Kidney epithelial cell (primary cell): ENCODE data around the gene PAQR4. TPM values are rescaled to one million over a fixed set of nuclear protein-coding genes. Genes with fewer than 3 reads are reported as not detected.

Experiments
- DNase-seq: peaks from one replicate; pipeline ENCODE4 v3.0.0-alpha.2; 2010; ENCODE audit warnings: low read depth
- H3K27me3 ChIP-seq: 2 replicates; pipeline ENCODE4 v1.6.0; 2011; ENCODE audit warnings: low read length; ENCODE audit not compliant: control insufficient read depth, insufficient read depth
- H3K36me3 ChIP-seq: 2 replicates; pipeline ENCODE4 v1.5.1; 2011; ENCODE audit warnings: low read length; ENCODE audit not compliant: control insufficient read depth, insufficient read depth
- H3K4me3 ChIP-seq: 2 replicates; pipeline ENCODE4 v1.5.1; 2011; ENCODE audit warnings: low read depth, mild to moderate bottlenecking, control low read depth, low read length
- total RNA-seq: library from RNA; depleted of rRNA; stranded (reverse); fragments of >200 nt; gene quantifications from 2 replicates; pipeline ENCODE4 v1.2.3, GENCODE V29; 2015
- TF ChIP-seq, protein P1 (sequence below): IDR thresholded peaks from 2 replicates; pipeline ENCODE4 v1.5.1; 2011; ENCODE audit warnings: mild to moderate bottlenecking, moderate library complexity, low read length, control low read depth, inconsistent platforms; ENCODE audit not compliant: insufficient read depth, poor library complexity, severe bottlenecking

Gene PAQR4
- total RNA-seq, 1 donor from 2014 or later, result 15.2 TPM

DNA sequence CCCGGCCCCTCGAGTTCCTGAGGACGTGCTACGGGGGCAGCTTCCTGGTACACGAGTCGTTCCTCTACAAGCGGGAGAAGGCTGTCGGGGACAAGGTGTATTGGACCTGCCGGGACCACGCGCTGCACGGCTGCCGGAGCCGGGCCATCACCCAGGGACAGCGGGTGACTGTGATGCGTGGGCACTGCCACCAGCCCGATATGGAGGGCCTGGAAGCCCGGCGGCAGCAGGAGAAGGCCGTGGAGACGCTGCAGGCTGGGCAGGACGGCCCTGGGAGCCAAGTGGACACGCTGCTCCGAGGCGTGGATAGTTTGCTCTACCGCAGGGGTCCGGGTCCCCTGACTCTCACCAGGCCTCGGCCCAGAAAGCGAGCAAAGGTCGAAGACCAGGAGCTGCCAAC lies 36.0 kb upstream of the PAQR4 start:
- H3K36me3 ChIP-seq, result no peaks in the 10 kb centered on the region
- H3K4me3 ChIP-seq, result no peak overlapping the region
- no peak for DNase-seq
- TF ChIP-seq, protein P1, sequence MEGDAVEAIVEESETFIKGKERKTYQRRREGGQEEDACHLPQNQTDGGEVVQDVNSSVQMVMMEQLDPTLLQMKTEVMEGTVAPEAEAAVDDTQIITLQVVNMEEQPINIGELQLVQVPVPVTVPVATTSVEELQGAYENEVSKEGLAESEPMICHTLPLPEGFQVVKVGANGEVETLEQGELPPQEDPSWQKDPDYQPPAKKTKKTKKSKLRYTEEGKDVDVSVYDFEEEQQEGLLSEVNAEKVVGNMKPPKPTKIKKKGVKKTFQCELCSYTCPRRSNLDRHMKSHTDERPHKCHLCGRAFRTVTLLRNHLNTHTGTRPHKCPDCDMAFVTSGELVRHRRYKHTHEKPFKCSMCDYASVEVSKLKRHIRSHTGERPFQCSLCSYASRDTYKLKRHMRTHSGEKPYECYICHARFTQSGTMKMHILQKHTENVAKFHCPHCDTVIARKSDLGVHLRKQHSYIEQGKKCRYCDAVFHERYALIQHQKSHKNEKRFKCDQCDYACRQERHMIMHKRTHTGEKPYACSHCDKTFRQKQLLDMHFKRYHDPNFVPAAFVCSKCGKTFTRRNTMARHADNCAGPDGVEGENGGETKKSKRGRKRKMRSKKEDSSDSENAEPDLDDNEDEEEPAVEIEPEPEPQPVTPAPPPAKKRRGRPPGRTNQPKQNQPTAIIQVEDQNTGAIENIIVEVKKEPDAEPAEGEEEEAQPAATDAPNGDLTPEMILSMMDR, result no peak
- H3K27me3 ChIP-seq, result no peaks in the 10 kb centered on the region

DNA sequence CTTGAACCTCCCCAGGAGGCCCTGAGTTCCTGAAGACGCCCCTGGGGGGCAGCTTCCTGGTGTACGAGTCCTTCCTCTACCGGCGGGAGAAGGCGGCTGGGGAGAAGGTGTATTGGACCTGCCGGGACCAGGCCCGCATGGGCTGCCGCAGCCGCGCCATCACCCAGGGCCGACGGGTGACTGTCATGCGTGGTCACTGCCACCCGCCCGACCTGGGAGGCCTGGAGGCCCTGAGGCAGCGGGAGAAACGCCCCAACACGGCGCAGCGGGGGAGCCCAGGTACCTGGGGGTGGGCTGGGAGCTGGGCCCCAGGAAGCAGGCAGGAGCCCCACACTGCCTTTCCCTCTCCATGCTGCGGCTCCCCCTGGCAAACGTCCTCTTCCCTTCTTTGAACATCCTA lies 35.4 kb upstream of the PAQR4 start:
- no peaks in the 10 kb centered on the region for H3K27me3 ChIP-seq
- no peak overlapping the region for H3K4me3 ChIP-seq
- TF ChIP-seq, protein P1, result no peak
- no peaks in the 10 kb centered on the region for H3K36me3 ChIP-seq
- no peak for DNase-seq

DNA sequence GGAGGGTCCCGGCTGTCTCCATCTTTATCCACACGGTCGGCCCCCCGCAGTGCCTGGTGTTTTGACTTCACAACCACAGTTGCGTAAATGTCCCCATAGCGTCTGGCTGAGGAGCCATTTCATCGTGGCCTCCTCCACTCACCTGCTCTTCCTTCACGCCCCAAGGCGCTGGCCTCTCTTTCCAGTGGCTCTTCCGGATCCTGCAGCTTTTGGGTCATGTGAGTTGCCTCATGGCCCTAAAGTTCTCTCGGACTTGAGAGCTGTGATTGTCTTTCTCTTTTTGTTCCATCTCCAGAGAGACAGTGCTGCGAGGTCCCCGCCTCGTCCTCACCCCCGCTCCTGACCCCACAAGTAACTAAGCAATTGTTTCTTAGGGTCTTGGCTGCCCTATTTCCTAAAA lies 34.7 kb upstream of the PAQR4 start:
- TF ChIP-seq, protein P1, result no peak
- no peaks in the 10 kb centered on the region for H3K36me3 ChIP-seq

DNA sequence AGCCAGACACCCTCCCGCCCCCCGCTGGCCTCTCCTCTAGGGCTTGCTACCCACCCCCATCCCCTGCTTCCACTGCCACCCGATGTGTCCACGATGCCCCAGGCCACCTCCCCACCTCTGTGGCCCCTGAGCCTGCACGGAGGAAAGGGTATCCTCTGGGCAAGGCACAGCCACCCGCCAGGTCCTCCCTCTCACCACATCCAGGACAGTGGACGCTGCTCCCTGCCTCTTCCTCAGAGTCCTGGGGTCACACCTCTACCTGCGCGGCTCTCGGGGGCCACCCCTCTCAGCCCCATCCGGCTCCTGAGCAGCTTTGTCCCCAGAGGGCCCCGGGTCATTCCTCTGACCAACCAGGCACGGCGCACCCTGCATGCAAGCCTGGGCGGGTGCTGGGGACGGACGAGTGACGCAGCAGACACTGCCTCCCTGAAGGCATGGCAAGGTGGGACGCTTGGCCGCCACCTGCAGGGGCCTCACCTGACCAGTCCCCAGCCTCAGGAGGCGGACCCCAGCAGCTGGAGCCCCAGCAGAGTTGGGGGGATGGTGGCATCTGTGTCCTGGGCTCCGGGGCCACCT lies 32.6 kb upstream of the PAQR4 start:
- TF ChIP-seq, protein P1, result no peak
- Histone ChIP-seq H3K4me3 (no peak overlapping the region), H3K36me3 (peaks cover 2% of the 10 kb centered on the region), H3K27me3 (no peaks in the 10 kb centered on the region)
- no peak for DNase-seq

More for the DNA sequence above, 34.7 kb upstream of the PAQR4 start:
- DNase-seq, result no peak
- no peak overlapping the region for H3K4me3 ChIP-seq
- no peaks in the 10 kb centered on the region for H3K27me3 ChIP-seq

DNA sequence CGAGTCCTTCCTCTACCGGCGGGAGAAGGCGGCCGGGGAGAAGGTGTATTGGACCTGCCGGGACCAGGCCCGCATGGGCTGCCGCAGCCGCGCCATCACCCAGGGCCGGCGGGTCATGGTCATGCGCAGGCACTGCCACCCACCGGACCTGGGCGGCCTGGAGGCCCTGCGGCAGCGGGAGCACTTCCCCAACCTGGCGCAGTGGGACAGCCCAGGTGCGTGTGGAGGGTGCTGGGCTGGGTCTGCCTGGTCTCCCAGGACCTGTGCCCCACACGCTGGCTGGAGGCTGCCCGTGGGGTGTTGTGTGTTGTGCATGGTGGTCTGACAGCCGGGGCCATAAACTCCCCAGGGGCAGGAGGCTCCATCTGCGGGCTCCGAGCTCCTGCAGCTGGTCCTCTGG lies 32.0 kb upstream of the PAQR4 start:
- no peak for DNase-seq
- no peaks in the 10 kb centered on the region for H3K27me3 ChIP-seq
- H3K4me3 ChIP-seq, result no peak overlapping the region
- peaks cover 2% of the 10 kb centered on the region for H3K36me3 ChIP-seq
- TF ChIP-seq, protein P1, result no peak

DNA sequence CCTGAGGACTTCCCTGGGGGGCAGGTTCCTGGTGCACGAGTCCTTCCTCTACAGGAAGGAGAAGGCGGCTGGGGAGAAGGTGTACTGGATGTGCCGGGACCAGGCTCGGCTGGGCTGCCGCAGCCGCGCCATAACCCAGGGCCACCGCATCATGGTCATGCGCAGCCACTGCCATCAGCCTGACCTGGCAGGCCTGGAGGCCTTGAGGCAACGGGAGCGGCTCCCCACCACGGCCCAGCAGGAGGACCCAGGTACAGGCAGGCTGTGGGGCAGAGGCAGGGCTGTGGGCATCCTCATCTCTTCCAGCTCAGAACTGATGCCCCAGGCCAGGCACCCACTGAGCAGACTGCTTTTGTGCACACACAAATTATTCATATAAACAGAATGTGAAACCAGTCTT lies 30.9 kb upstream of the PAQR4 start:
- Histone ChIP-seq H3K27me3 (no peaks in the 10 kb centered on the region), H3K36me3 (peaks cover 4% of the 10 kb centered on the region), H3K4me3 (no peak overlapping the region)
- DNase-seq, result no peak
- TF ChIP-seq, protein P1, result no peak
